ENCODE data around the gene HACE1. TPM values are rescaled to one million over a fixed set of nuclear protein-coding genes. Genes with fewer than 3 reads are reported as not detected.

Gene HACE1
- total RNA-seq, 1 donor from 2014 or later, result 18.2 TPM

- H3K36me3 Mint-ChIP-seq (ENCODE audit: low read depth), result peaks cover 12% of the 10 kb centered on the region
- no peaks in the 10 kb centered on the region for H3K27me3 Mint-ChIP-seq (ENCODE audit: low read depth)
- DNase-seq (ENCODE audit: low spot score), result no peak
- no peak overlapping the region for H3K27ac Mint-ChIP-seq (ENCODE audit: unreplicated experiment)
- H3K4me1 Mint-ChIP-seq (ENCODE audit: low read depth), result no peaks in the 10 kb centered on the region
- peaks cover 25% of the 10 kb centered on the region for H3K9me3 Mint-ChIP-seq (ENCODE audit: low read depth)
- TF ChIP-seq CTCF (IDR thresholded peaks at IDR 0.05), result no peak
- H3K4me3 Mint-ChIP-seq (ENCODE audit: unreplicated experiment), result no peak overlapping the region
These were observed 179.7 kb downstream of the HACE1 start for GRCh38 chr6:104679971-104680370.

Other genes starting within 250 kb of the HACE1 start
- gene LIN28B, start 97.2 kb upstream of the HACE1 start, total RNA-seq, result 0.08 to 0.10 TPM in 2 of 3 replicates, not detected in the other

Data from chondrocyte (in vitro differentiated cells).